Measurements from ENCODE around the gene TMEM123.

The TMEM123 gene

DNA sequence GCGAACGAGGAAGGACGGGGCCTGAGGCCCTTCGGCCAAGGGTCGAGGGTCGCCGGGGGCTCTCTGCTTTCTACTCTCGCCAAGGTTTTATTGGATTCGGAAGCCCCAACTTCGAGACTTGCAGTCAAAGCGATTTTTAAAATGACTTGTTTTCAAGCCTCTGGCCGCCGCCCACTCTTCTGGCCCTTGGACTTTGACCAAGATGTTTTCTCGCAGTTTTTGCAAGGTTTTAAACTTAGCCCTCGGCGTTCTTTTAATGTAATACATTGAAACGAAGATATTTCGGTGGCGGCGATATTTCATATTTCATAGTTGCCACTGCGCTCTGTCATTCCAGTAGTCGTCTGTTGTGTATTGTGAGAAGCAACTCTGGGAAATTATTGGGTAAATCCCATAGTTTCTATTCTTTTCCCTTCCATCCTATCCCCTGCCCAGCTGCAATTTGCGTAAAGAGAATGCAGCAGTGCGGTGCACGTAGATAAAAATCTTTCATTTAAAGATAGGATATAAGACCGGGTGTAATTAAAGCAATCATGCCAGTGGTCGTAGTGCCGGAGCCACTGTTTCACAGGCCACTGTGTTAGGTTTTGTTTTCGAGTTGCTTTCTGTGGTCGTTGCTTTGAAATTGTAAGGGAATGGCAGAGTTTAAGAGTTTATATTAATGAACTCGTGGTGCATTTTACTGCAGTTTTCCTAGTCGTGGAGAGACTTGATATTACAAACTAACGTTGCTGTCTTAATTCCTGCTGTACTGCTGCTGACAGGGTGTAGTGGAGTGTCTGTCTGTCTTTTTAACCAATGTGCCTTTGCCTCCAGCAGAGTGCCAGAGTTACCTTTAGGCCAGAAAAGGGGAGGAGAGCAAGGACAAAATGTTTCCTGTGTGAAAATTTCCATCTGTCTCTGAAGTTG lies 104.8 kb downstream of the TMEM123 start:
- DNase-seq: peak; percentile 39

DNA sequence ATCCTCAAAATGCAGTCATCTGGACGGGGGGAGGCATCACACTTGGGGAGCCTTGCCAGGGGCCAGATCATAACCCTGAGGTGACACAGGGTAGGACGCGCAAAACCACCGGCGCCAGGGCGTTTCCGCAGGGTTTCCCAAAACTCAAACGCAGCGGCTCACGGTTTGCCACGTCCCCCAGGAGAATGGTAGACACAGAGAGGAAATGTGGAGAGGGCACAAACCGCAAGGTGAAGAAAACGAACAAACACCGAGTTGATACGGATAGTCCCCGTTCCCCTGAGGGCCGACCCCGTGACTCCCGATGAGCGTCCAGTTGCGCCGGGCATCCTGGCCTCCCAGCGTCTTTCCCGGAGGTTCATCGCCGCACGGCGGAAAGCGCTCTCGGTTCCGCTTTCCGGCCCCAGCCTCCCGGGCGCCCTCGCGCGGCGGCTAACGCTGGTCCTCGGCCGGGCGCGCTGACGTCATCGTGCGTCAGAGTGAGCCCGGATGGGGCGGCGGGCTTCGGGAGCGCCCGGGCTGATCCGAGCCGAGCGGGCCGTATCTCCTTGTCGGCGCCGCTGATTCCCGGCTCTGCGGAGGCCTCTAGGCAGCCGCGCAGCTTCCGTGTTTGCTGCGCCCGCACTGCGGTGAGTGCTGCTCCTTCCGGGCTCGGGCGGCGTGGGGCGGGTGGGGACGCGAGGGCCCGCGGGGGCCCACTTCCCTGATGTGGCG lies 105.7 kb downstream of the TMEM123 start, which contains the start of gene BIRC2:
TSS of gene BIRC2 (plus strand) at position 467 of the 714 bp plus-strand sequence. CDS start 2,641 bp downstream, outside the sequence.
- peak; percentile 92 for DNase-seq

DNA sequence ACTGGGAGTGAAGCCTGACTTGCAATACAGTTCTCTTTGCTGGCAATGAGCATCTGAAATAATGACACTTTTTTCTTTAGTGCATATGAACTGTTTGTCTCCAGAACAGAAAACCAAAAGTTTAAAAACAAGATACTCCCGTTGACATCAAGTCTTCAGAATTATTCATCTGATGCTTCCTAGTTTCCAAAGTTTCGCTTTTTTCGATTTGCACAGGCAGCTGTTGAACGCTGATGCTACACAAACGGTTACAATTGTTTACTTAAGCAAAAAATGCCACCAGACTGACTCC lies 106.2 kb downstream of the TMEM123 start:
- DNase-seq: no peak
